GM19193 (cell line): ENCODE measurements around the gene NXF2.
"Not testable (repeated sequence)": the region's sequence is repeated elsewhere in the genome, so short reads cannot be mapped to it uniquely, and the experiment has no call there.

Experiments used
- POLR2A ChIP-seq: IDR thresholded peaks from 4 replicates; pipeline ENCODE4 v1.6.1; 2011; ENCODE audit not compliant: insufficient read depth, insufficient read length; ENCODE audit errors: extremely low read depth

NXF2 gene

DNA sequence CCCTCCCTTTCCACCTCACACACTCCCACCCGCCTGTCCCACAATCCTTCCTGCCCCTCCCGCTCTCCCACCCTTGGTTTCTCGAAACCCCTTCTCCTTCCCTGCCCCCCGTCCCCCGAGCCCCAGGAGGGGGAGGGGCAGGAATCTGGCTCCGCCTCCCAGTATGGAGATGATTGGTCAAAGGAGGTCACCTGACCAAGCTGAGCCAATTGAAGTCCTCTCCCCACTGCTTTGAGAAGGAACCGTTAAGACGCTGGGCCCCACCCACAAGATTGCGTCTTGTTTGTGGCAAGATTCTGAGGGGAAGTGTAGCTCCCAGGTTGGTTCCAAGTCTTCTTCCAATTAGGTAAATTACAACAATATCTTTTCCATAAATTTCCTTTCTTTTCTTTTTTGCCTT is at the start of gene NXF2:
NXF2 (plus strand) TSS at position 275 of the 400 bp plus-strand sequence. CDS start 59,912 bp downstream, outside the sequence.
- not testable (repeated sequence) for TF ChIP-seq POLR2A

DNA sequence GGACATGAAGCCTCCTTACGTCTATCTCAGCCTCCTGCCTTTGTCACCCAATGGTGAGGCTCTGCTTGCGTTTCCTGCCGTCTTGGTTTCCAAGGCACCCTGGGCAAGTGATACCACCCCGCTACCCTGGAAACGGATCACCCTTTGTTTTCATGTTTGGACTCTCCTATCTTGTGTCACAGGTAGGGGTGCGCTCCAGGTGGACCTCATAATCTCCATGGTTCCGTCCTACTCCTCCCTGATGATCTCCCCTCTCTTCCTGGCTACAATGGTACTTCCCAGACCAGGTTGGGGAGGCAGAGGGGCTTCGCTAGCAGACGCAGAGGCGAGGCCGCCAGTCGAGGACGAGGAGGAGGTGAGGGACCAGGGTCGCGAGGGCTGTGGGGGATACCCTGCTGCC is 32.0 kb upstream of the NXF2 start, which contains the start of gene TCP11X1:
TCP11X1 (plus strand) TSS at position 316 of the 400 bp plus-strand sequence.
- not testable (repeated sequence) for TF ChIP-seq POLR2A

- no peak for TF ChIP-seq POLR2A
These were observed 91.2 kb downstream of the NXF2 start for GRCh38 chrX:102338162-102338561.

- no peak for TF ChIP-seq POLR2A
These were observed 92.6 kb downstream of the NXF2 start for GRCh38 chrX:102339312-102340298.

GRCh38 chrX:102341867-102342266 is 94.9 kb downstream of the NXF2 start:
- TF ChIP-seq POLR2A, result no peak

DNA sequence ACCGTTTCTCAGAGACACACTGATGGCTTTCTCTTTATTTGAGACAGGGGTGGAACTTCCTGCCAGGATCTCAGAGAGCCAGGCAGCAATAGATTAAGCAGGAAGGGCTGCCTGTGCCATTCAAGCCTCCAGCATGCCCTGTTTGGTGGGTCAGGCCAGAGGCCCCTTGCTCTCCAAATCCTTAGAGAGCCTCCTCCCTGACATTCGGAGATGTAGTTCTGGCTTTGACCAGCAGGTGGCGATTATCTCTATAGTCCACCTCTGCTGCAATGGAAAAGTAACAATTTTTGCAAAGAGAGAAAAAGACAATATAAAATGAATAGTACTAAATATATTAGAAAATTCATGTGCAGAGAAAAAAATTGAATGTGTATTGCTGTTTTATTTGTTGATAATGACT is 98.9 kb downstream of the NXF2 start:
- TF ChIP-seq POLR2A, result no peak
